HG02840 (cell line): ENCODE results near the gene HELZ.
"Not testable (repeated sequence)": the region's sequence is repeated elsewhere in the genome, so short reads cannot be mapped to it uniquely, and the experiment has no call there.

Experiments used
- ATAC-seq: cut with Tn5 transposase; IDR thresholded peaks from one replicate; pipeline ENCODE4 v1.9.1; 2021; ENCODE audit warnings: mild to moderate bottlenecking, moderate library complexity, moderate number of reproducible peaks; ENCODE audit not compliant: unreplicated experiment, low FRiP score

The HELZ gene

GRCh38 chr17:67125924-67126323, 119.1 kb downstream of the HELZ start:
- ATAC-seq = no peak

GRCh38 chr17:67125417-67125816, 119.6 kb downstream of the HELZ start:
- no peak for ATAC-seq

GRCh38 chr17:67124450-67125148, 120.4 kb downstream of the HELZ start:
- ATAC-seq = no peak

GRCh38 chr17:67123699-67124098, 121.3 kb downstream of the HELZ start:
- no peak for ATAC-seq

GRCh38 chr17:67121316-67121891, 123.6 kb downstream of the HELZ start:
- no peak for ATAC-seq

- ATAC-seq = no peak
These were observed 125.9 kb downstream of the HELZ start for GRCh38 chr17:67119102-67119501.

GRCh38 chr17:67116045-67116575, 128.9 kb downstream of the HELZ start:
- ATAC-seq = no peak

GRCh38 chr17:67115401-67115800, 129.6 kb downstream of the HELZ start:
- ATAC-seq = no peak

- no peak for ATAC-seq
These were observed 131.5 kb downstream of the HELZ start for GRCh38 chr17:67113486-67113885.

GRCh38 chr17:67111808-67112207, 133.2 kb downstream of the HELZ start:
- ATAC-seq = no peak

GRCh38 chr17:67111327-67111726, 133.7 kb downstream of the HELZ start:
- ATAC-seq = no peak

- ATAC-seq = no peak
These were observed 134.4 kb downstream of the HELZ start for GRCh38 chr17:67110619-67111018.

- ATAC-seq = no peak
These were observed 135.9 kb downstream of the HELZ start for GRCh38 chr17:67109111-67109510.

GRCh38 chr17:67107811-67108775, 136.9 kb downstream of the HELZ start:
- no peak for ATAC-seq

- no peak for ATAC-seq
These were observed 137.8 kb downstream of the HELZ start for GRCh38 chr17:67107171-67107570.

- ATAC-seq = no peak
These were observed 139.8 kb downstream of the HELZ start for GRCh38 chr17:67105213-67105612.

- not testable (repeated sequence) for ATAC-seq
These were observed 140.4 kb downstream of the HELZ start for GRCh38 chr17:67104641-67105040.

- ATAC-seq = no peak
These were observed 147.0 kb downstream of the HELZ start for GRCh38 chr17:67098006-67098405.

GRCh38 chr17:67096609-67097008, 148.4 kb downstream of the HELZ start:
- ATAC-seq = no peak

GRCh38 chr17:67095803-67096202, 149.2 kb downstream of the HELZ start:
- no peak for ATAC-seq

GRCh38 chr17:67095291-67095690, 149.7 kb downstream of the HELZ start:
- ATAC-seq = not testable (repeated sequence)
